Activated T-cell treated with anti-CD3 and anti-CD28 coated beads, Interleukin-2, amount 50 U/mL, for 24 hours (primary cell): Measurements from ENCODE around the gene TRMO.
"Not testable (repeated sequence)": the region's sequence is repeated elsewhere in the genome, so short reads cannot be mapped to it uniquely, and the experiment has no call there.

Source experiments
- DNase-seq: peaks from one replicate; pipeline ENCODE4 v3.0.0-alpha.2; 2020
- H3K27ac Mint-ChIP-seq: 2 replicates; pipeline ENCODE4 v1.8.0; 2020; ENCODE audit warnings: mild to moderate bottlenecking, mixed read lengths
- H3K27me3 Mint-ChIP-seq: 2 replicates; pipeline ENCODE4 v1.8.0; 2020; ENCODE audit warnings: mixed read lengths
- H3K36me3 Mint-ChIP-seq: 2 replicates; pipeline ENCODE4 v1.8.0; 2020; ENCODE audit warnings: low read depth, mixed read lengths
- H3K4me1 Mint-ChIP-seq: 2 replicates; pipeline ENCODE4 v1.8.0; 2020; ENCODE audit warnings: low read depth, mixed read lengths
- H3K4me3 Mint-ChIP-seq: 2 replicates; pipeline ENCODE4 v1.8.0; 2020; ENCODE audit warnings: mild to moderate bottlenecking, moderate library complexity, mixed read lengths
- H3K9me3 Mint-ChIP-seq: 2 replicates; pipeline ENCODE4 v1.8.0; 2020; ENCODE audit warnings: mixed read lengths

Gene TRMO, protein sequence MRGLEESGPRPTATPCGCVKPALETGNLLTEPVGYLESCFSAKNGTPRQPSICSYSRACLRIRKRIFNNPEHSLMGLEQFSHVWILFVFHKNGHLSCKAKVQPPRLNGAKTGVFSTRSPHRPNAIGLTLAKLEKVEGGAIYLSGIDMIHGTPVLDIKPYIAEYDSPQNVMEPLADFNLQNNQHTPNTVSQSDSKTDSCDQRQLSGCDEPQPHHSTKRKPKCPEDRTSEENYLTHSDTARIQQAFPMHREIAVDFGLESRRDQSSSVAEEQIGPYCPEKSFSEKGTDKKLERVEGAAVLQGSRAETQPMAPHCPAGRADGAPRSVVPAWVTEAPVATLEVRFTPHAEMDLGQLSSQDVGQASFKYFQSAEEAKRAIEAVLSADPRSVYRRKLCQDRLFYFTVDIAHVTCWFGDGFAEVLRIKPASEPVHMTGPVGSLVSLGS

DNA sequence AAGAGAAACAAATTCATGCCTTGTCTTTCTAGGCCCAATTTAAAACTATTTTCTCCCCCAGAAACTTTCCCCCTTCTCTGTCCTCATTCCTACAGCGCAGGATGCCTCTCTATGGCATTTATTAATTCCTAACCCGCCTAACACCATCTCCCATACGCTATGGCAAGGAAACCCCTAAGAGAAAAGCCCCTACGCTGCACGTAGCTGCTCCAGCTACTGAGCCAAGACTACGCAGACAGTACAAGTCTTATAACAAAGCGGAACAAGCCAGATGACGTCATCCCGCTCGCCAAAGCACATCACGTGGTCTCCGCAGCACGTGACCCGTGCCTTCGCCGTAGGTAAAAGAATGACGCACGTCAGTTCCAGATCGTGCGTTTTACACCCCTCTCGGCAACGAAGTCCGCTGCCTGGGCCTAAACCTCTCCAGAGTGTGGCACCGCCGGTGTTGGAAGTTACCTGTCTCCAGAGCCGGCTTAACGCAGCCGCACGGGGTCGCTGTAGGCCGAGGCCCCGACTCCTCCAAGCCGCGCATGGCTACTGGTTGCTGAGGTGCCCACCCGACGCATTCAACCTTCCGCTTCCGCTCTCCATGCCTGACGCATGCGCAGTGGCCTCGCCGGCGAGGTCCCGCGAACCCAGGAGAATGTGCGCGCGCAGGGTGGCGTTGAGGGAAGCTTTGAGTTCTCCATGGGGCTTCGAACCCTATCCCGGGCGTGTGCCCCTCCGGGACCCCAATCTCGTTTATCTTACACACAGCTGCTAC, at the start of gene TRMO:
TSS of gene TRMO (minus strand) at position 542 of the 766 bp plus-strand sequence. CDS start at position 535, 7 bp downstream.
- H3K27ac Mint-ChIP-seq = peak within 1 kb of the TSS; percentile 99
- peaks cover 15% of the 10 kb centered on the region for H3K36me3 Mint-ChIP-seq
- peaks cover 50% of the 10 kb centered on the region for H3K4me1 Mint-ChIP-seq
- no peaks in the 10 kb centered on the region for H3K9me3 Mint-ChIP-seq
- H3K4me3 Mint-ChIP-seq = peak within 1 kb of the TSS; percentile 92
- H3K27me3 Mint-ChIP-seq = peaks cover 3% of the 10 kb centered on the region
- DNase-seq = peak; percentile 99

DNA sequence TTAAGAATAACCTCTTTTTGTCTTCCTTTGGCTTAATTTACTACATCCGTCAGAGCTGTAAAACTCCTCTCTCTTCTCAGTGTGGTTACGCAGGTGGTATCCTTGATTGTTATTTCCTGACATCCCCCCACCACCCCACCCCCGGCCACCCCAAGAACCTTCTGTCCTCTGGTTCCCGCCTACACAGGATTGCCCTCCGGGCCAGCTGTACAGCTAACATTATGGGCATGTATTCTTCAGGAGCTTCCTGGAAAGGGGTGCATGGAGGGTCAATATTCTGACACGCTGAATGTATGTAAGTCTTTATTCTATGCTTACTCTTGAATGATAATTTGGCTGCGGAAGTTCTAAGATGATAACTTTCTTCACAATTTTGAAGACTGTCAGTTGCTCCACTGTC, 47.9 kb upstream of the TRMO start:
- Mint-ChIP-seq H3K9me3 (peaks cover 1% of the 10 kb centered on the region), H3K4me1 (peaks cover 6% of the 10 kb centered on the region), H3K36me3 (no peaks in the 10 kb centered on the region), H3K27me3 (no peaks in the 10 kb centered on the region), H3K4me3 (no peak overlapping the region), H3K27ac (no peak overlapping the region)
- no peak for DNase-seq

DNA sequence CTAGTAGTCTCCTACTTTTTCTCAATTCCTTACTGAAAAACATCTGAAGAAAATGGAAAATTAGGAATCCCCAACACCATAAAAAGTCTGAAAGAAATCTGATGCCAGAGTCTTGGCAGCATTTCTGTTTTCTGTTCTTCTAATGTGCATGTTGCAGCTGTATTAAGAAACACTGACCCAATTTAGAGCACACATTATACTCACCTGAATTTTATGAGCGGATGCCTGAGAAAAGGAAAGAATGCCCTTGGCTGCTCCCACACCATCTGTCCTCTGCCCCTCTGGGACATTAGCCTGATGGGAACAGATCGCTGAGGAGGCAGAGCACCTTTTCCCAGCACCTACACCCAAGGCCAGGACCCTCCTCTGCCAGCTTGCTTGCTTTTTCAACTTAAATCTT, 46.7 kb upstream of the TRMO start:
- peaks cover 6% of the 10 kb centered on the region for H3K4me1 Mint-ChIP-seq
- no peaks in the 10 kb centered on the region for H3K9me3 Mint-ChIP-seq
- peak overlapping the region; percentile 26 for H3K27ac Mint-ChIP-seq
- no peaks in the 10 kb centered on the region for H3K27me3 Mint-ChIP-seq
- no peak for DNase-seq
- no peaks in the 10 kb centered on the region for H3K36me3 Mint-ChIP-seq
- no peak overlapping the region for H3K4me3 Mint-ChIP-seq

DNA sequence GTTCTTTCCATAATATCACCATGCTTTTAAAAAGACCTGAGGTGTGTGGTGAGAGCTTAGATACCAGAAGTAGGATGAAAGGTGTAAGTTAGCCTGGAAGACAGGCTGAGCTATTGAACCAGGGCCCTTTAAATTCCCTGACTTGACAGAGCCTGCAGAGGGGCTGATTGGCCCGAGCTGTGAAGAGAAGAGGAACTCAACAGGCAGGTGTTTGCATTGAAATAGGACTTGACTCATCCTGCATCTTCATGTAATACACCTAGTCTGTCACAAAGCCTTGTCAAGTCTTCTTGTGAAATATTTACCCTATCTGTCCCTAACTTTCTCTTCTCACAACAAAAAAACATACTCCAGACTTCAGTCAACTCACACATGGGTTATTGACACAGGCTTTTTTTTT, 44.2 kb upstream of the TRMO start:
- peaks cover 6% of the 10 kb centered on the region for H3K4me1 Mint-ChIP-seq
- H3K27me3 Mint-ChIP-seq = no peaks in the 10 kb centered on the region
- H3K4me3 Mint-ChIP-seq = no peak overlapping the region
- H3K36me3 Mint-ChIP-seq = no peaks in the 10 kb centered on the region
- no peak overlapping the region for H3K27ac Mint-ChIP-seq
- no peak for DNase-seq
- no peaks in the 10 kb centered on the region for H3K9me3 Mint-ChIP-seq

DNA sequence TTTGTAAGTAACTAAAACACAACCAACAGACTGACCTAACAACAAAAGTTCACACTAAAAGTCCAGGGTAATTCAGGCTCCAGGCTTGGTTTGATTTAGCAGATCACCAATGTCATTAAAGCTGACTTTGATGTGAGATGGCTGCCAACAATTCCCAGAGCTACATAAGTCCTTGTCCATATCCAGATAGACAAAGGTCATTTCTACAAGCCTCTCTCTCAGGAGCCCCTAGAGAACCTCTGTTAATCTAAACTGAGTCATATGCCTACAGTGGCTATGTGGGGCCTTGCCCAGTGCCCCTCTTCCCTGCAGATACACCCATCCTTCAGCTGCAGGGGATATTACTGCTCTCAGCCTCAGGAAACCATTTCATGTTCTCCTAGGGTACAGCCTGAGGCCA, 42.6 kb upstream of the TRMO start:
- Mint-ChIP-seq H3K36me3 (no peaks in the 10 kb centered on the region), H3K4me3 (no peak overlapping the region), H3K4me1 (no peaks in the 10 kb centered on the region), H3K9me3 (no peaks in the 10 kb centered on the region), H3K27ac (no peak overlapping the region), H3K27me3 (no peaks in the 10 kb centered on the region)
- no peak for DNase-seq

DNA sequence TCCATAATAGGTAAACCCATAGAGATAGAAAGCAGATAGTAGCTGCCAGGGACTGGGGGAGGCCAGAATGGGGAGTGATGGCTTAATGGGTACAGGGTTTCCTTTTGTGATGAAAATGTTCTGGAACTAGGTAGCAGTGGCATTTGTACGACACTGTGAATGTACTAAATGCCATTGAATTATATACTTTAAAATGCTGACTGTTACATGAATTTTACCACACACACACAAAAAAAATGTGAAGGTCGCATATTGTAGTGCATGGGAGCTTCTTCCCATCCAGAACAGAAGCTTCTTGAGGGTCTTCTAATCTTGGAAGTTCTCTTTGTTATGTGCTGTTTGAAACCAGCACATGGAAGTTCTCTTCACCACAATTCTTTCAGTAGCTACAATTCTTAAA, 40.9 kb upstream of the TRMO start:
- Mint-ChIP-seq H3K9me3 (no peaks in the 10 kb centered on the region), H3K27ac (no peak overlapping the region), H3K4me3 (no peak overlapping the region), H3K36me3 (no peaks in the 10 kb centered on the region), H3K27me3 (no peaks in the 10 kb centered on the region), H3K4me1 (peaks cover 3% of the 10 kb centered on the region)
- DNase-seq = no peak

DNA sequence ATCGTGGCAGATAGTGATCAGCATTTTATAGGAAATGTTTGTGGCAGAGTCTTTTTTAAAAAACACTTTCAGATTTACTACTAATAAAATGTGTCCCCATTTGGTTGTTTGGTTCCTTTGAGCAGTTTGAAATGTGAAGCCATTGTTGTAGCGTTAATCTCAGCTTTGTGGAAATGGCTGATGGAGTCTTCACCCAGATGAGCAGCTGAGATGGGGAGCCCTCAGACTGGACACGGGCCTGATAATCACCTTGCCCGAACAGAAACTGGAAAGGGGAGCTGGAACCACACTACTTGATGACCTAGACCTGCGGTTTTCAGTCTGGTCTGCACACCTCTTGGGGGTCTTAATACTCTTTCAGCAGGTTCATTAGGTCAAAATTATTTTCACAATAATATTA, 40.3 kb upstream of the TRMO start:
- Mint-ChIP-seq H3K9me3 (no peaks in the 10 kb centered on the region), H3K4me1 (peaks cover 3% of the 10 kb centered on the region), H3K27ac (no peak overlapping the region), H3K4me3 (no peak overlapping the region), H3K36me3 (no peaks in the 10 kb centered on the region), H3K27me3 (no peaks in the 10 kb centered on the region)
- no peak for DNase-seq

DNA sequence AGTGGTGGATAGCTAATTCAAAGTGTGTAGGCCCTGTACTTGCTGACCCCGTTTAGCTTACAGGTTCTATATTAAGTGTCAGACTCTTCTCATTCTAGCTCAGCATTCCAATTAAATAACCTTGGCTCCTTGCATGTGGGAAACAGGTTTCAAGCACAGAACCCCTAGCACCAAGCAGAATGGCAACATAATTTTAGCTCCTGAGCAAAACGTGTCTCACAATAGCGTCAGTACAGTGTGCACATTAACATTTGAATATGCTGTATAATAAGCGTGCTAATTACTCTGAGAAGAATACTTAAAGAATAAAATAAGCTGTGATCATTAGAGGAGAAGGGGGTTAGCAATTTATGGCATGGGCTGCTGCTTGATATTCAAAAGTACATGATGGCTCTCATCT, 39.8 kb upstream of the TRMO start:
- Mint-ChIP-seq H3K36me3 (no peaks in the 10 kb centered on the region), H3K27me3 (no peaks in the 10 kb centered on the region), H3K27ac (no peak overlapping the region), H3K4me1 (peaks cover 3% of the 10 kb centered on the region), H3K9me3 (no peaks in the 10 kb centered on the region), H3K4me3 (no peak overlapping the region)
- DNase-seq = no peak

DNA sequence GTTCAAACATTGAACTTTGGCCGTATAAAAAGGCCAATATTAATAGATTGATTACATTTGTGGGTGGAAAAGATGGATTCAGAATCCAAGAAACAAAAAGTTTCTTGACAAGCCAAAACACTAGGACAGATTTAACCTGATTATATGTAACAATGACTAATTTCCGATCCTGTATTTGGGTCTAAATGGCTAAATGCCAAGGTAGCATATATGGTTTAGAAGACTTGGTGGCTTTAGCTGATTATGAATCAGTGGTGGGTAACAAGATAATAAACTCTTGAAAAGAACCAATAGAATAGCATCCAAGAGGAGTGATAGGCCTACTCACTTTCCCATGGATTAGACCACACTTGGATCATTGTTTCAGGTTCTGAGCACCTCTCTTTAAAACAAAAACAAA, 39.1 kb upstream of the TRMO start:
- Mint-ChIP-seq H3K36me3 (no peaks in the 10 kb centered on the region), H3K9me3 (no peaks in the 10 kb centered on the region), H3K27me3 (no peaks in the 10 kb centered on the region), H3K4me3 (no peak overlapping the region), H3K27ac (no peak overlapping the region), H3K4me1 (peaks cover 5% of the 10 kb centered on the region)
- DNase-seq = no peak

DNA sequence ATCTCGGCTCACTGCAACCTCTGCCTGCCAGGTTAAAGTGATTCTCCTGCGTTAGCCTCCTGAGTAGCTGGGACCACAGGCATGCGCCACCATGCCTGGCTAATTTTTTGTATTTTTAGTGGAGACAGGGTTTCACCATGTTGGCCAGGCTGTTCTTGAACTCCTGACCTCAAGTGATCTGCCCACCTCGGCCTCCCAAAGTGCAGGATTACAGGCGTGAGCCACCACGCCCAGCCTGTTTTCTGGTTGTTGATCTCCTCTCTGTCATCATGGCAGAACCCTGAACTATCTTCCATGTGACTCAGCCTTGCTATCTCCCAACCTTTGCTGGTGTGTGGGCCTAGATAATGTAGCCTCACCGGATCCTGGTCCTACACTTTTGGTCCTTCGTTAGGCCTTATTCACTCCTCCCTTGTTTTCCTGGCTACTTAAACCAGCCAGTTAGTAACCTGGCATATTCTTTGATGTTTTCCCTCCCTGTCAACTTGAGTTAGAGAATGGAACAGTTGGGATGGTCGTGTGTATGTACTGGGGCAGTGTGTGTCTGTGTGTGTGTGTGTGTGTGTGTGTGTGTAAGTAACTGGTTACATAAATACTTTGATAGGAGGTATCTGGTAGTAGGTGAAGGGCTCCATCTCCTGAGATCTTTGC, 38.5 kb upstream of the TRMO start:
- DNase-seq, H3K4me1 Mint-ChIP-seq, H3K27me3 Mint-ChIP-seq, H3K9me3 Mint-ChIP-seq, H3K4me3 Mint-ChIP-seq, H3K36me3 Mint-ChIP-seq, H3K27ac Mint-ChIP-seq: not testable (repeated sequence)

DNA sequence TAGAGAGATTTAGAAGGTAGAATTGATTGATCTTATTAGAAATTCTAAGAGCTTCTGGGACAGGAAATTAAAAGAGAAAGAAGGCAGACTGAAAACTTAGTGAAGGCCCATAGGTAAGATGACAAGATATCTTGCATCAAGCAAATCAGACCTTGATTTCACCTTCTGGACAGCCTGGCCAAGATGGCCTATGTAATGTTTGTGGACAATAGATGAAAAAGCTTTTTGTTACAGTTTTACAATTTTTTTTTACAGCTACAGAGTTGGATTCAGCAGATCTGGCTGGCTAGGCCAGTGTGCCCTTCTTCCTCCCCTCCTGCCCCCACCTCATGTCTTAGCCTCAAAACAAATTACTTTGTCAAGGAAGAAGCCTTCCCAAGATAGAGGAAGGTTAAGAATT, 37.3 kb upstream of the TRMO start:
- no peak overlapping the region for H3K4me3 Mint-ChIP-seq
- H3K36me3 Mint-ChIP-seq = no peaks in the 10 kb centered on the region
- no peak for DNase-seq
- H3K4me1 Mint-ChIP-seq = peaks cover 9% of the 10 kb centered on the region
- no peaks in the 10 kb centered on the region for H3K9me3 Mint-ChIP-seq
- no peaks in the 10 kb centered on the region for H3K27me3 Mint-ChIP-seq
- no peak overlapping the region for H3K27ac Mint-ChIP-seq

DNA sequence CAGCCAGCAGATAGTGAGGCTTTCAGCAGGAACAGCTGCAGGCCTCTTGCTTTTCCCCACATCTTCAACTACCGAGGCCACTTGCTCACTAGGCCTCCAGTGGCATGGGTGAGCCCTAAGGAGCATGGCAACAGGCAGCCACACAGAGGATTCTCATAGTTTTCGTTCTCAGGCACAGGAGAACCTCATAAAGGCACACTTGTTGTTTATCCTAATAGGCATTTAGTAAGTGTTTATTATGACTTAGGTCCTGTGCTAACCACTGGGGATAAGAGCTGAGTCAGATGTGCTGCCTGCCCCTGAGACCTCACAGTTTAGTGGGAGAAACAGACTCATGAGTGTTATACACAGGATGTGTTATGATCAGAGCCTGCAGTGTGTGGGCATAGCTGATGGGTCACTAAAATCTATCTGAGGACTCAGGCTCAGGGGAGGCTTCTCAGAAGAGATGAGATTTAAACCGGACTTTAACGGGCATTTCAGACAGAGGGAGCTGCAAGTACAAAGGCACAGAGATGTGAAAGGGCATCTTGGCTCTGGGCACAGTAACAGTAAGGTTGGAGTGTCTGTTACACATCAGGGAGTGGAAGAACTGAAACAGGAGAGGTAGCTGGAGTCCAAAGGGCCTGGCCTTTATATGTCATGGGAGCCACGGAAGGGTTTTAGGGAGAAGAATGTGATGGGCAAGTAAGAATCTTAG, 36.7 kb upstream of the TRMO start:
- Mint-ChIP-seq H3K36me3 (no peaks in the 10 kb centered on the region), H3K9me3 (no peaks in the 10 kb centered on the region), H3K4me1 (peaks cover 9% of the 10 kb centered on the region), H3K27ac (no peak overlapping the region), H3K4me3 (no peak overlapping the region), H3K27me3 (no peaks in the 10 kb centered on the region)
- no peak for DNase-seq

DNA sequence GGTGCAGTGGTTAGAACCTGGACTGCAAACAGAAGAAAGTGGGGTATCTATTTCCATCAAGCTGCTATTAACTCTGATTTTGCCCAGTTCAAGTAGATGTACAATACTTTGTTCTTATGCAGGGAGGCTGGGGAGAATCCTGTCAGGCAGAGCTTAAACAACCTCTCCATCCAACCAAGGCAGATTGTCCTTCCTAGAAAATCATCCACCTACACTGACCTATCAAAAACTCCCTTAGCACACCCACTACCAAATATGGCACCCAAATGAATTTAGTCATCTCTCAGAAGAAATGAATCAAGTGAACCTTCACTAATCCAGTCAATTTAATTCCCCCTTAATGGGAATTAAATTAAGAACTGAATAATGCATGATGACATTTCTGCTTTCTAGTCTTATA, 34.0 kb upstream of the TRMO start:
- Mint-ChIP-seq H3K4me3 (no peak overlapping the region), H3K4me1 (peaks cover 9% of the 10 kb centered on the region), H3K27ac (no peak overlapping the region), H3K27me3 (no peaks in the 10 kb centered on the region), H3K9me3 (no peaks in the 10 kb centered on the region), H3K36me3 (no peaks in the 10 kb centered on the region)
- no peak for DNase-seq

DNA sequence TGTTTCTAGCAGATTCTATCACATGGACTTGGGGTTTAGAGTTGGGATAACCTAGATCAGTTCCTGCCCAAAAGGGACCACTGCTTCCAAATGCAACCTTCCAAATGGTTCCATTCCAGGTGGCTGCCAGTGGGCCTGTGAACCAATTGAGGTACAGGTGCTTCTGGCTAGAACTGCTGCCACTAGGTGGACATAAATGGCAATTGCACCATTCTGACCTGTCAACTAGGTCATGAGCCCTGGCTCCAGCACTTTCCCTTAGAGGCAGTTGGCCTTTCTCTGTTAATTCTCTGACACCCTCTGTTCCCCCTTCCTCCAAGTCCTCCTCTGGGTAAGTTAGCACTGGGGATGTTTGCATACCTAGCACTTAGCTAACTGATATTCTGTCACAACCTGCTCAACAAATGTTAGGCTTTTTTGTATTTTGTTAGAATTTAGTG, 32.3 kb upstream of the TRMO start:
- peak; percentile 50 for DNase-seq
- Mint-ChIP-seq H3K4me1 (peaks cover 16% of the 10 kb centered on the region), H3K9me3 (no peaks in the 10 kb centered on the region), H3K36me3 (no peaks in the 10 kb centered on the region), H3K4me3 (no peak overlapping the region), H3K27ac (no peak overlapping the region), H3K27me3 (no peaks in the 10 kb centered on the region)
